Right lung (tissue), 5 donors: Measurements from ENCODE around the gene ZNF414. TPM values are rescaled to one million over a fixed set of nuclear protein-coding genes. Genes with fewer than 3 reads are reported as not detected.
A peak's percentile ranks its signal among the peaks of the same experiment; 100 is the strongest.
"Not testable (repeated sequence)": the region's sequence is repeated elsewhere in the genome, so short reads cannot be mapped to it uniquely, and the experiment has no call there.

Experiments
- DNase-seq, 2 donors: peaks; one replicate each; pipeline ENCODE4 v3.0.0-alpha.2; 2013
- polyA plus RNA-seq, 5 donors: library from polyadenylated mRNA; unstranded; fragments of 120-200 nt; gene quantifications; one replicate each; pipeline versions ENCODE4 v1.2.1 to v1.2.3, GENCODE V29; 2013; ENCODE audit warnings: inconsistent platforms in 1 of 5, low replicate concordance in 1 of 5; ENCODE audit not compliant: insufficient read length in 5 of 5, insufficient read depth in 1 of 5

The ZNF414 gene
- polyA plus RNA-seq, 5 donors: 16.3 to 38.3 (median 20.8) TPM

- DNase-seq: no peak
Observed at GRCh38 chr19:8519388-8519787, 5.4 kb upstream of the ZNF414 start.

GRCh38 chr19:8518536-8518935 lies 4.6 kb upstream of the ZNF414 start:
- no peak for DNase-seq

DNA sequence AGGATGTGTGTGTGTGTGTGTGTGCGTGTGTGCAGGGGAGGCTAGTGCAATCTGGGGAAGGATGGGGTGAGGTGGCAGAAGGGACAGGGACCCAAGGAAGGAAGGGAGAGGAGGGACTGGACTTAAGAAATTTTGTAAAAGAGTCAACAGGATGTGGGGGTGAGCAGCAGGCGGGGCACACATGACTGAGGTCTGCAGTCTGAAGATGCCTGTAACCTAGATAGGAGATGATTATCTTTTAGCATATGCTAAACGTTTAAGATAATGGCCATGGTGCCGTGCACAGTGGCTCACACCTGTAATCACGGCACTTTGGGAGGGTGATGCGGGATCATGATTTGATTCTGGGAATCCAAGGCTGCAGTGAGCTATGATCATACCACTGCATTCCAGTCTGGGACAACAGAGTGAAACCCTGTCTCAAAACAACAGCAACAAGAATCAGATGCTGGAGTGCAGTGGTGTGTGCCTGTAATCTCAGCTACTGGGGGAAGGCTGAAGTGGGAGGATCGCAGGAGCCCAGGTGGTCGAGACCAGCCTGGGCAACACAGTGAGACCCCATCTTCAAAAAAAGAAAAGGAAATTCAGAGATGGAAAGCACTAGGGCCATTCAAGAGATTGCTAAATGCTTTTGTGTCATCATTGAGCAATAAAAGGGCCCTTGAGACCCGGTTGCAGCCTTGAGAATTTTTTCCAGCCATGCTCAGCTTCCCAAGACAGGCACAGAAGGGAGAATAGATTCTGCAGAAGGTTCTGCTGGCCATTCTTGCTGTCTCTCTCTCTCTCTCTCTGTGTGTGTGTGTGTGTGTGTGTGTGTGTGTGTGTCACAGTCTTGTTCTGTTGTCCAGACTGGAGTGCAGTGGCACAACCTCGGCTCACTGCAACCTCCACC lies 3.8 kb upstream of the ZNF414 start:
- DNase-seq: no peak

GRCh38 chr19:8515317-8515716 lies 1.4 kb upstream of the ZNF414 start:
- no peak for DNase-seq

DNA sequence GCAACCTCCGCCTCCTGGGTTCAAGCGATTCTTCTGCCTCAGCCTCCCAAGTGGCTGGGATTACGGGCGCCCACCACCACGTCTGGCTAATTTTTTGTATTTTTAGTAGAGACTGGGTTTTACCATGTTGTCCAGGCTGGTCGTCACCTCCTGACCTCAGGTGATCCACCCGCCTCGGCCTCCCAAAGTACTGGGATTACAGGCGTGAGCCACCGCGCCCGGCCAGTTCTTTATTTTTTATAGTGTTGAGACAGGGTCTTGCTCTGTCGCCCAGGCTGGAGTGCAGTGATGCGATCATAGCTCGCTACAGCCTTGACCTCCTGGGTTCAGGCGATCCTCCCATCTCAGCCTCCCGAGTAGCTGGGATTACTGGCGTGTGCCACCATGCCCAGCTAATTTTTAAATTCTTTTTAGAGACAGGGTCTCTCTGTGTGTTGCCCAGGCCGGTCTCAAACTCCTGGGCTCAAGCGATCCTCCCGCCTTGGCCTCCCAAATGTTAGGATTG lies 590 bp upstream of the ZNF414 start:
- DNase-seq: not testable (repeated sequence)

GRCh38 chr19:8513036-8513686 lies 806 bp downstream of the ZNF414 start:
- no peak for DNase-seq

DNA sequence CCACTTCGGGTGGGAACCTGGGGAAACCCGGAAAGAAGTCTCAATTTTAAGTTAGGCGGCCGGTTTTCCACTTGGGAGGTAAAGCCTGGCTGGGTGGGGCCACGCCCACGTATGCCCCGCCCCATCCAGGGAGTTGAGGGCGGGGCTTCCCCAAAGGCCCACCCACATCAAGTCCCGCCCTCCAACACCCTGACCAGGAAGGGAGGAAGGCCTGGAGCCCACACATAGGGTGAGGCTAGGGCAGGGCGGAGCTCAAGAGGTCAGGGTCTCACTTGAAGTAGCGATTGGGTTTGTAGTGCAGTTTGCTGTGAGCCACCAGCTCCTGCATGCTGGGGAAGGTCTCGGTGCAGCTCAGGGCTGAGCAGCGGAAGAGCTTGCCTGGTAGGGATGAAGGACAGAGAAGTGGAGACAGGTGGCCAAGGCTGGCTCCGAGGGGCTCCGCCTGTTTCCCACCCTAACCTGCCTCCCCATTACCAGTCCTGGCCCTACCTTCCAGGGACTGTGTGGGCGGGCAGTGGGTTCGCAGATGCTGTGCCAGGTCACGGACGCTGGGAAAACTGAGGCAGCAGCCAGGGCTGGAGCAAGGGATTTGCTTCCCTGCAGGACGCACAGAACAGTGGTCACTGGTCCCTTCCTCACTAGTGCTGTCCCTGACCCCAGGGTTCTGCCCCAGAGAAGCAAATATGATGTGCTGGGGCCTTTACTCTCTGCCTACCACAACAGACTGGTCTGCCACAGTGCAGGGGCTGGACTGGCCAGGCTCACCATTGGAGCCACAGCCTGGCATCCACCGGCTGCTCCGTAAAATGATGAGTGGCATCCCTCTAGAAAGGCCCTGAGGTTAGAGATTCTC lies 1.6 kb downstream of the ZNF414 start:
- no peak for DNase-seq

GRCh38 chr19:8511573-8512101 lies 2.3 kb downstream of the ZNF414 start:
- no peak for DNase-seq

DNA sequence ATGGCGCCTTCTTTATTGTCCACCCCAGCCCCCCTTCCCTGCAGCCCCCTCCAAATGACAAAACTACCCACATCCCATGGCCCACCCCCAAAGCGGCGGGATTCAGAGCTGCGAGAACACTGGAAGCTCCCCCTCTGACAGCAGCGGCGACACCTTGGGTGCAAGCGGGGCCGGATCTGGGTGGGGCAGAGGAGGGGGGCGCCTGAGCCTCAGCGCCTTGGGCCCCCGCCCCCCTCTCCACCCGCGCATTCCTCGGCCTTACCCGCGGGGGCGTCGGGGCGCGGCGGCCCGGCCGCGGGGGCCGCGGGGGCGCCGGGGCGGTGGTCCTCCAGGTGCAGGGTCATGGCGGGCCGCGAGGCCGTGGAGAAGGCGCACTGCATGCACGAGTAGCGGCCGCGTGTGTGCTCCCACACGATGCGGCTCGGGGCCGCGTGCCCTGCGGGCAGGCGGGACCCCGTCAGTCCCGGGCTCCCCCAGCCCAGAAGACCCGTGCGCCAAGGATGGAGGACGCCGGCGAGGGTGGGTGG lies 3.3 kb downstream of the ZNF414 start:
- DNase-seq: no peak

DNA sequence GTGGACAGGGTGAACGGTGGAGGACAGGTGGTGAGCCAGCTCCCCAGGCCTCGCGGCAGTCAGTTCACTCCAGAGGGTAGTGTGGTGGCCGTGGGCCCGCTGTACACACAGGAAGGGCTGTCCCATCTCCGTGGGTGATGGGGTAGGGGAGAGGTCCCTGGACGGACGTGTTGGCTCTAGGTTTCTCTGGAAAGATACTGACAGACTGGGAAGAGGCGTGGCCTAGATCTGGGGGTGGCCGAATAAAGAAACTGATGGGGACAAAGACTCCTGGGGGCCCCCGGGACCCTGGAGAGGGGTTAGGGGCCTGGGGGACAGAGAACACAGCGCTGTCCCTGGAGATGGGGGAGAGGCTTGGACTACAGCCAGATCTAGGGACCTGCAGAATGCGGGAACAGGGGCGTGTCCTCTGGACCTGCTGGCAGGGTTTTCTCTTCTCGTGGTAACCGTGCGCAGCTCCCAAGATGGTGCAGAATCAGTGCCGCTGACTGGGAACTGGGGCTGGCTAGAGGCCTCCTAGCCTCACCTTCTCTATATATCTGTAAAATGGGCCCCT lies 7.5 kb downstream of the ZNF414 start:
- no peak for DNase-seq

DNA sequence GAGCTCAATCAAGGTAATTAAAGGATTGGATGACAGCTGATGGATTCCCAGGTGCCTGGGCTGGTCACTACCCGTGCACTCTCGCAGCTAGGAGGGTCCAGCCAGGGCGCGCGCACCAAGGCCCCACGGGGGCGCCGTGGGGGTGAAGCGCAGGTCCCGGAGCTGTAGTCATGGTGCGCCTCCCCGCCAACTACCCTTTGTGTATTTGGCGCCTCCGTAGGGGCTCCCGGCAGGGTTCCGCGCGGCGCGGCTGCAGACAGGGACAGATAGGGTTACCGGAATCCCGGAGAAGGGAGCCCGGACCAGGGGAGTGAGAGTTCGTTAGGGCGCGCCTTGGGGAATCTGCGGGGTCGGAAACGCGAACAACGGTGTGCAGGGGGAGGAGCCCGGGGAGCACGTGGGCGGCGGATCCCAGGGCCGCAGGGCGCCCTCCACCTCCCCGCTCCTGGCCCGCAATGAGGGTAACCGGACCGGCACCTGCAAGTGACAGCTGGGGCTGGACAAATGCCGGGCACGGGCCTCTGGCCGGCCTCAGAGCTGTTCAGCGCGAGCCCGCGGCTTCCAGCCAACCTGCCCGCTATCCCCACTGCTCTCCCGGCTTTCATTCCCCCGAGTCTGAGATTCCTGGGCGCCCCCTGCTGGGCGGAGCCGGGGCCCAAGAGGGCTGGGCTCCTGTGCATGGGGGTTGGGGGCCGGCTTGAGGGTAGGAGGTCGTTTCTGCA lies 8.1 kb downstream of the ZNF414 start:
- peak; percentile 70 to 71 for DNase-seq

DNA sequence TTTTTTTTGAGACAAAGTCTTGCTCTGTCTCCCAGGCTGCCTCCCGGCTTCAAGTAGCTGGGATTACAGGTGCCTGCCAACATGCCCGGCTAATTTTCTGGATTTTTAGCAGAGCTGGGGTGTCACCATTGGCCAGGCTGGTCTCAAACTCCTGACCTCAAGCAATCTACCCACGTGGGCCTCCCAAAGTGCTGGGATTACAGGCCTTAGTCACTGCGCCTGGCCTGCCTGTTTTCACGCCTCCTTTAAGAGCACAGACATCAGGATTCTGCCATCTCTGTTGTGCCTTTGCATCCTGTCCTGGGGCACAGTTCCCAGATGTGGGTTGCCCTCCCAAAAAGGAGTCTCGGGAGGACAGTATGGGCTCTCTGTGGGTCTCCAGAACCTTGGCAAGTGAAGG lies 9.0 kb downstream of the ZNF414 start:
- no peak for DNase-seq

- DNase-seq: no peak
Observed at GRCh38 chr19:8504171-8504570, 9.8 kb downstream of the ZNF414 start.

DNA sequence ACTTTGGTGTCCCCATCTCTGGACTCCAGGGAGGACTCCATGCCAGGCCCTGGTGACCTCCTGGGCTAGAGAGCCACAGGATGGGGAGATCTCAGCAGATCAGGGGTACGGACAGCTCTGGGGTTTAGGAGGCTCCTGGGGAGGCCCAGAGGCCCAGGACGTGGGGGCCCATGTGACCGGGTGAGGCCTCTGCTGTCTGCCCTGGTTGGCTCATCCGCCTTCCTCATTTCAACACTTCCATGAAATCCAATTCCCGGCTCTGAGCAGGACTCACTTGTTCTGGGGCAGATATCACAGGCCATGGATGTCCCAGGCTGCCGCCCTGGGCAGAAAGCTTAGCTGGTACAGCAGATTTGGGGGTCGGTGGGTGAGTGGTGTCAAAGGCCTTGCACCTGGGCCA lies 10.5 kb downstream of the ZNF414 start:
- DNase-seq: no peak

DNA sequence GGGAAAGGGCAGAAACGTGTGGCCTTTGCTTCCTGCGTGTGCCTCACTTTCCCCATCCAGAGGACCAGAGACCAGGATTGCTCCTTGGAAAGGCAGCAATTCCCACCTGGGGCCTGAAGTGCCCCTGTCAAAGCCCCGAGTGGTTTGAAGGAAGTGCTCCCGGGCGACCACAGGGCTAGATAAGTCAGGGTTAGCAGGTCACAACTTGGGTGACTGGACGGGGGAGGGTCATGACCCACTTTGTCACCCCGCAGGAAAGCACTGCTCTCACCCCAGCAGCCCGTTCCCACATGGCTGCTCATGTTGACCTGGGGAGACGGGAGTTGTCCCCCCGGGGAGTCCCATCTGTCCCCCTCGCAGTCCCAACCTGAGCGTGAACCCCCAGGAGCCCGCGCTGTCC lies 12.0 kb downstream of the ZNF414 start:
- DNase-seq: no peak

GRCh38 chr19:8501516-8501915 lies 12.5 kb downstream of the ZNF414 start:
- no peak for DNase-seq

GRCh38 chr19:8500158-8500557 lies 13.8 kb downstream of the ZNF414 start:
- no peak for DNase-seq

GRCh38 chr19:8499048-8499833 lies 14.7 kb downstream of the ZNF414 start:
- no peak for DNase-seq

DNA sequence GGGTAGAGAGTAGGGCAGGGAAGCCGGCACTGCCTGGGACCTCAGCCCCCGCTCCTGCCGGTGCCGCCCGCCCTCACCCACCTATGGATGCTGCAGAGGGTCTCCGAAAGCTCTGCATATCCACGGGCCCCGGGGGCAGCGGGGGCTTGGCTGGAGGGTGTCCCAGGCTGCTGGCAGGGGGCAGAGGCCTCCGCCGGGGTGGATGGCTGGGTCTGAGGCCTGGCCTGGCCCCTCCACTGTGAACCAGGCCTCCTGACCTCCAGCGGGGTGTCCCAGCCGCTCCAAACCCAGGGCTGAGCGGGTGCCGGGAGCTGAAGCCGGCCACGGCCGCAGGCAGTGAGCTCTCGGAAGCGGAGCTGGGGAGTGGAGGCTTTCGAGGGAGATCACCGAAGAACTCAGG lies 15.7 kb downstream of the ZNF414 start:
- no peak for DNase-seq

DNA sequence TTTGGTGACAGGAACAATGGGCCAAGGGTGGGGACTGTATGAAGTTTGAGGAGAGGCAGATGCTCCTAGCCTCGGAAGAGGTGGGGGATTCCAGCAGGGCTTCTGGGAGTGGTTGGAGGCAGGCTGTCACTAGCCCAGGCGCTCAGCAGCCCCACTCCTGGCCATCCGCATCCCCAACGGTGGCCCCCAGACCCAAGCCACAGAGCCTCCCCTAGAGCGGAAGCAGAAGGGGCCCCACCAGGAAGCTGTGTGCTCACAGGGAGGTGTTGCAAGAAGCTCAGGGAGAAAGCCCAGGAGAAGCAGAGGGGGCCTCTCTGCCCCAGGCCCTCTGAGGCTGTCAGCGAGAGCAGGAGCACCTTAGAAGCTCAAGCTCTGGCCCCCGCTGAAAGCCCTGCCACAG lies 19.8 kb downstream of the ZNF414 start:
- DNase-seq: no peak
